Common myeloid progenitor, CD34-positive (primary cell): ENCODE data around the gene NUDT3.
A peak's percentile ranks its signal among the peaks of the same experiment; 100 is the strongest.
"Not testable (repeated sequence)": the region's sequence is repeated elsewhere in the genome, so short reads cannot be mapped to it uniquely, and the experiment has no call there.

ENCODE experiments used
- CTCF ChIA-PET: fragments of 350-600 bp; sonication (Branson Sonifier 250); formaldehyde crosslinking; loops from one replicate; lab custom pipeline; 2021; ENCODE audit warnings: antibody characterized with exemption; lab: Charles Lee
- POLR2A ChIA-PET: fragments of 350-600 bp; sonication (Branson Sonifier 250); formaldehyde crosslinking; loops from one replicate; lab custom pipeline; 2021; ENCODE audit warnings: antibody characterized with exemption; lab: Charles Lee
- DNase-seq, 3 donors: peaks; one replicate each; pipeline versions ENCODE4 v3.0.0 to v3.0.0-alpha.2; 2013
- H3K27ac ChIP-seq, 2 experiments: 1 replicate in 1 of 2; 2 replicates in 1 of 2; pipeline ENCODE4 v1.7.0; 2013; ENCODE audit warnings: inconsistent platforms in 2 of 2, low read length in 2 of 2, mild to moderate bottlenecking in 2 of 2, low read depth in 1 of 2, moderate library complexity in 1 of 2; ENCODE audit not compliant: severe bottlenecking in 2 of 2, insufficient read depth in 1 of 2, poor library complexity in 1 of 2
- H3K27me3 ChIP-seq, 5 experiments: replicated peaks in 2 of 5; 1 replicate in 3 of 5; 2 replicates in 2 of 5; pipeline versions ENCODE4 v1.6.1 to v1.7.0; 2013; ENCODE audit warnings: low read length in 4 of 5, mild to moderate bottlenecking in 2 of 5, moderate library complexity in 2 of 5, inconsistent platforms in 1 of 5; ENCODE audit not compliant: insufficient read depth in 5 of 5, control insufficient read depth in 4 of 5
- H3K36me3 ChIP-seq, 4 experiments: 1 replicate in 2 of 4; 2 replicates in 2 of 4; pipeline versions ENCODE4 v1.6.1 to v1.7.0; 2013; ENCODE audit warnings: low read length in 3 of 4, control low read depth in 1 of 4, mild to moderate bottlenecking in 1 of 4; ENCODE audit not compliant: control insufficient read depth in 4 of 4, insufficient read depth in 4 of 4
- H3K4me1 ChIP-seq, 4 experiments: 1 replicate in 3 of 4; 2 replicates in 1 of 4; pipeline versions ENCODE4 v1.6.1 to v1.7.1; 2013; ENCODE audit warnings: low read length in 3 of 4, mild to moderate bottlenecking in 3 of 4, control low read depth in 1 of 4, inconsistent platforms in 1 of 4, moderate library complexity in 1 of 4; ENCODE audit not compliant: control insufficient read depth in 4 of 4, insufficient read depth in 4 of 4; ENCODE audit errors: control extremely low read depth in 1 of 4
- H3K4me3 ChIP-seq, 7 experiments: 1 replicate in 4 of 7; 2 replicates in 3 of 7; pipeline versions ENCODE4 v1.5.1 to v1.7.0; 2013; ENCODE audit warnings: mild to moderate bottlenecking in 7 of 7, low read length in 6 of 7, moderate library complexity in 6 of 7, inconsistent platforms in 2 of 7, low read depth in 2 of 7, control low read depth in 1 of 7; ENCODE audit not compliant: insufficient read depth in 4 of 7, control insufficient read depth in 1 of 7; ENCODE audit errors: extremely low read depth in 1 of 7
- H3K9me3 ChIP-seq, 5 experiments: 1 replicate in 4 of 5; 2 replicates in 1 of 5; pipeline versions ENCODE4 v1.6.1 to v1.7.1; 2013; ENCODE audit warnings: low read length in 4 of 5, mild to moderate bottlenecking in 2 of 5, inconsistent platforms in 1 of 5, low read depth in 1 of 5, moderate library complexity in 1 of 5; ENCODE audit not compliant: control insufficient read depth in 4 of 5, insufficient read depth in 2 of 5; ENCODE audit errors: control extremely low read depth in 1 of 5
- WGBS: methylation state at CpG from one replicate; pipeline ENCODE4 v1.1.5; 2013; ENCODE audit not compliant: insufficient coverage; 5-methylcytosine and 5-hydroxymethylcytosine counted together

Gene NUDT3

DNA sequence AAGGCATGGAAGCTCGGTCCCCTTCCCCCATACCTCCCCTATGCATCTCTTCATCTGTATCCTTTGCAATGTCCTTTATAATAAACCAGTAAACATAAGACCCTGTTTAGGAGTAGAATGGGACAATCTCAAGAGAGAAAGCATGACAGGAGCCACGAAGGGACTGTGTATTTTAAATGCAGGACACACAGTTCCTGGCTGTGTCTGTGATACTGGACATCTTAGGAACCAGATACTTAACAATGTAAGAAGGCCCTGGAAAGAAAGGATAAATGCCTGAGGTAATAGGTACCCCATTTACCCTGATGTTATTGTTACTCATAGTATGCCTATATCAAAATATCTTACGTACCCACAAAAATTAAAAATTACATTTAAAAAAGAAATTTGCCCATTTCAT is 36.6 kb downstream of the NUDT3 start:
- 67% methylated on average over 1 of the region's 3 CpGs for WGBS
- H3K4me1 ChIP-seq: peaks cover 0 to 20% (median 11%) of the 10 kb centered on the region in 4 experiments
- H3K4me3 ChIP-seq: no peak overlapping the region
- POLR2A ChIA-PET: no interaction called here
- CTCF ChIA-PET: no interaction called here
- H3K27me3 ChIP-seq: no peaks in the 10 kb centered on the region
- H3K36me3 ChIP-seq: no peaks in the 10 kb centered on the region
- no peak for DNase-seq
- H3K27ac ChIP-seq: no peak overlapping the region
- no peaks in the 10 kb centered on the region for H3K9me3 ChIP-seq

- 100% methylated on average over 1 of the region's 6 CpGs for WGBS
- ChIA-PET CTCF (interaction anchor here (1.3 to 2.3 kb wide), 4 partner anchors 9 to 104 kb away, joined by 3 to 8 read pairs (median 5); no protein-coding TSS in a partner anchor), POLR2A (interaction anchor here (1.1 kb wide), 1 partner anchor 10 kb away, joined by 3 read pairs; no protein-coding TSS in a partner anchor)
- not testable (repeated sequence) for H3K4me3 ChIP-seq, H3K36me3 ChIP-seq, DNase-seq, H3K27ac ChIP-seq, H3K27me3 ChIP-seq, H3K9me3 ChIP-seq
- H3K4me1 ChIP-seq: peaks cover 0 to 21% (median 9%) of the 10 kb centered on the region in 4 experiments
Measured at GRCh38 chr6:34354230-34354629, 38.2 kb downstream of the NUDT3 start.

GRCh38 chr6:34353530-34353929 is 38.9 kb downstream of the NUDT3 start:
- H3K36me3 ChIP-seq, DNase-seq, H3K27me3 ChIP-seq, H3K4me3 ChIP-seq, H3K27ac ChIP-seq, H3K9me3 ChIP-seq: not testable (repeated sequence)
- CTCF ChIA-PET: interaction anchor here (1.3 to 2.3 kb wide), 4 partner anchors 9 to 104 kb away, joined by 3 to 8 read pairs (median 5); no protein-coding TSS in a partner anchor
- H3K4me1 ChIP-seq: peaks cover 0 to 21% (median 9%) of the 10 kb centered on the region in 4 experiments
- POLR2A ChIA-PET: interaction anchor here (1.1 kb wide), 1 partner anchor 11 kb away, joined by 3 read pairs; no protein-coding TSS in a partner anchor
- 93% methylated on average over 4 of the region's 7 CpGs for WGBS

GRCh38 chr6:34352305-34352937 is 40.0 kb downstream of the NUDT3 start:
- Histone ChIP-seq H3K36me3 (no peaks in the 10 kb centered on the region), H3K4me1 (peaks cover 0 to 21% (median 9%) of the 10 kb centered on the region in 4 experiments), H3K27me3 (no peaks in the 10 kb centered on the region), H3K9me3 (no peaks in the 10 kb centered on the region), H3K27ac (no peak overlapping the region), H3K4me3 (no peak overlapping the region)
- CTCF ChIA-PET: interaction anchor here (1.1 to 2.3 kb wide), 3 partner anchors 12 to 102 kb away, joined by 3 to 8 read pairs (median 3); no protein-coding TSS in a partner anchor
- DNase-seq: no peak
- 100% methylated on average over 2 of the region's 2 CpGs for WGBS
- POLR2A ChIA-PET: no interaction called here

DNA sequence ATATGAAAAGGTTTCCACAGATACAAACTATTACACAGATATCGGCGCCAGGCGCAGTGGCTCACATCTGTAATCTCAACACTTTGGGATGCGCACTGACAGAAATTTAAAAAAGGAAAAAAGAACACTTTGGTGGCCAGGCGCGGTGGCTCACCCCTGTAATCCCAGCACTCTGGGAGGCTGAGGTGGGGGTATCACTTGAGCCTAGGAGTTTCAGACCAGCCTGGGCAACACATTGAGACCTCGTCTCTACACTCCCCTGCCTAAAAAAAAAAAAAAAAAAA is 41.6 kb downstream of the NUDT3 start:
- 87% methylated on average over 3 of the region's 7 CpGs for WGBS

DNA sequence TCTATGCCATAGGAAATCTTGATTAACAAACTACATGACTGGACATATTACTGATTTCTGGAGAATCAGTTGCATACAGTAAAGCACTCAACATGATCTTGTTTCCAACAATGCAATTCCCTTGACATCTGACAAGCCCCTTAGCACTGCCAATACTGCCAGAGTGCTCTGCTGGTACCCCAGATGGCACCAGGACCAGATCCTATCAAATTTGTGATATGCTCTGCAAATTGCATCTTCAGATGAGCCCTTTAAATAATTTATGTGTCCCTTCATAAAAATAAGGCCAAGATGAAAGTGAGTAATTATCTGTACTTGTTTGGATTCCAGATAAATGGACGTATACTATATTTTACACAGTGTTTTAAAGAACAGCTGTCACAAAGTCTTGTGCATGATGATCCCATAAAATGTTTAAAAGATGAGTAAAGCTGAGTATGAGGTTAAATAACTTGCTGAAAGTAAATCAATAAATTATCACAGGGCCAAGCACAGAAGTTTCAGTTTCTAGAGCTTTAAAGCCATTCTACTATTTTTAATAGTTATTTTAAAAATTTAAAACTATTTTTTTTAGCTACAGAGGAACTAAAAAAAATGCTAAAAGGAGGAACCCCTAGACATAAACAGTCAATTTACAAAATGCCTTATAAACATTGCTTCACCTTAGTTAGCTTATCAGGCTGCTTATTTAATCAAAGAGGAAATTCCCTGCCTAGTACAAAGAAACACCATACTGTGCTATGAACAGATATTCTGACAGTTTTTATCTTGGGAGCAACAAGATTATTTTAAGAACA is 42.1 kb downstream of the NUDT3 start:
- WGBS: no CpG with 5 or more reads among the region's 1 CpG
- POLR2A ChIA-PET: no interaction called here
- Histone ChIP-seq H3K4me3 (no peak overlapping the region), H3K27ac (peak overlapping the region in 1 of 2 experiments; percentile 34), H3K9me3 (no peaks in the 10 kb centered on the region), H3K36me3 (no peaks in the 10 kb centered on the region), H3K4me1 (peaks cover 0 to 25% (median 12%) of the 10 kb centered on the region in 4 experiments), H3K27me3 (no peaks in the 10 kb centered on the region)
- peak in 1 of 3 donors; percentile 49 for DNase-seq
- CTCF ChIA-PET: interaction anchor here (0.6 to 1.6 kb wide), 4 partner anchors 10 to 301 kb away, joined by 3 to 5 read pairs (median 3); no protein-coding TSS in a partner anchor

More for the DNA sequence above, 41.6 kb downstream of the NUDT3 start:
- no peak for DNase-seq
- CTCF ChIA-PET: interaction anchor here (0.6 to 1.6 kb wide), 4 partner anchors 10 to 300 kb away, joined by 3 to 5 read pairs (median 3); no protein-coding TSS in a partner anchor
- peak overlapping the region in 1 of 2 experiments; percentile 34 for H3K27ac ChIP-seq
- H3K4me3 ChIP-seq: no peak overlapping the region
- H3K4me1 ChIP-seq: peaks cover 0 to 27% (median 11%) of the 10 kb centered on the region in 4 experiments
- no peaks in the 10 kb centered on the region for H3K9me3 ChIP-seq
- POLR2A ChIA-PET: no interaction called here
- no peaks in the 10 kb centered on the region for H3K27me3 ChIP-seq
- H3K36me3 ChIP-seq: no peaks in the 10 kb centered on the region
